Measurements from ENCODE around the gene SEPTIN3. TPM values are rescaled to one million over a fixed set of nuclear protein-coding genes. Genes with fewer than 3 reads are reported as not detected.

SEPTIN3 gene
- total RNA-seq, 2 donors from 2014 or later, result 0.46 to 2.3 TPM

DNA sequence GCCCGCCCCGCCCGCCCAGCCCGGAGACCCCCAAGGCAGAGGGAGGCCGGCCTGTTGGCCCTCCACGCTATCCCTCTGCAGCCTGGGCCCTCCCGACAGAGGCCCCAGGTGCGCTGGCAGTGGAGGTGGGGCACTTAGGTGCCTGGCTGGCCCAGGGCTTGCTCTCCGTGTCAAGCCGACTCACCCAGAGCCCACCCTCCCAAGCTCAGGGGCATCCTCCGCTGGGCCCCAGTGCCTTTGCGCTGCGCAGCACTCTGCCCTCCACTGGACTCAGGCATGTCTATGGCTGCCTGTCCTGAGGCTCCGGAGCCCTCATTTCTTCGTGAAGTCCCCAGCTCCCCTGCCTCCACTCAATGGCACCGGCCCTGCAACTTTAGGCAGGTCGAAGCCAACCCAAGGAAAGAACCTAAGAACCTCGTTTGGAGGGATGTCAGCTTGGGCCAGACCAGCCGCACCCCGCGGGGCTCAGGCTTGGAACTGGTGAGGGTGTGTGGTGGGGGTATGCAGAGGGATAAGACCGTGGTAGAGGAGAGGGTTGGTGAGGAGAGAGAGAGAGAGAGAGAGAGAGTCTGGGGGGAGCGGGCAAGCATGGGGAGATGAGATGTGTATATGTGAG is 11.2 kb upstream of the SEPTIN3 start:
- TF ChIP-seq POLR2AphosphoS5 (IDR thresholded peaks at IDR 0.05) (no peak), POLR2A (IDR thresholded peaks at IDR 0.05) (no peak)
- TF ChIP-seq, protein P1, sequence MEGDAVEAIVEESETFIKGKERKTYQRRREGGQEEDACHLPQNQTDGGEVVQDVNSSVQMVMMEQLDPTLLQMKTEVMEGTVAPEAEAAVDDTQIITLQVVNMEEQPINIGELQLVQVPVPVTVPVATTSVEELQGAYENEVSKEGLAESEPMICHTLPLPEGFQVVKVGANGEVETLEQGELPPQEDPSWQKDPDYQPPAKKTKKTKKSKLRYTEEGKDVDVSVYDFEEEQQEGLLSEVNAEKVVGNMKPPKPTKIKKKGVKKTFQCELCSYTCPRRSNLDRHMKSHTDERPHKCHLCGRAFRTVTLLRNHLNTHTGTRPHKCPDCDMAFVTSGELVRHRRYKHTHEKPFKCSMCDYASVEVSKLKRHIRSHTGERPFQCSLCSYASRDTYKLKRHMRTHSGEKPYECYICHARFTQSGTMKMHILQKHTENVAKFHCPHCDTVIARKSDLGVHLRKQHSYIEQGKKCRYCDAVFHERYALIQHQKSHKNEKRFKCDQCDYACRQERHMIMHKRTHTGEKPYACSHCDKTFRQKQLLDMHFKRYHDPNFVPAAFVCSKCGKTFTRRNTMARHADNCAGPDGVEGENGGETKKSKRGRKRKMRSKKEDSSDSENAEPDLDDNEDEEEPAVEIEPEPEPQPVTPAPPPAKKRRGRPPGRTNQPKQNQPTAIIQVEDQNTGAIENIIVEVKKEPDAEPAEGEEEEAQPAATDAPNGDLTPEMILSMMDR (IDR thresholded peaks at IDR 0.05), result peak in 1 of 4 experiments; percentile 6
- intact Hi-C loops (cut with DNase I), result no loop called here

DNA sequence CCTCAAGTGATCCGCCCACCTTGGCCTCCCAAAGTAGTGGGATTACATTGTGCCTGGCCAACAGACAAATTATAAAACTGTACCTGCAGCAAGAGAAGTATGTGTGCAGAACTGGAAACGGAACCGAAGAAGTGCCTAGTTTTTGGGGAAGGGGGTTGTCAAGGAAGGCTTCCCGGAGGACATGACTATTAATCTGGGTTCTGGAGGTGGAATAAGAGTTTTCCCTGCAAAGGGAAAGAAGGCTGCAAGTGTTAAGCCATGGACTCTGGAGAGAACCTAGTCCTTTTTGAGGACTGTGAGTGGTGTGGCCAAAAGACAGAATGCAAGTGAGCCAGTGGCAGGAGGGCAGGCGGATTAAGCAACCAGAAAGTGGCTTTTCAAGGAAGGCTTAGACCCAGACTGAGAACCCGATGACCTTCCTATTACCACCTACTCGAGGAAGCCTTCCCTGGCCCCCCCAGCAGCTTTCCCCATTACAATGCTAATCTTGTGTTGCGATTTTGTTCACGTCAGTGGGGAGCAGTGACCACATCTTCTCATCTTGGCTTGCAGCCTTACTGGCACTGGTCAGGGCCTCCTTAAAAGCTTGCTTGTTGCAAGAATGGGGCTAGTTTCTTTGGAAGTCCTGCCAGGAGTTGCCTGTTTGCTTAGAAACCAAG is 5.7 kb upstream of the SEPTIN3 start:
- 60% methylated on average over 9 of the region's 9 CpGs for WGBS
- intact Hi-C loops (cut with DNase I), result loop anchor here (10.0 kb wide), 1 partner anchor 471 kb away; the partner anchor contains the start of gene NFAM1
- no peaks in the 10 kb centered on the region for H3K9me3 ChIP-seq
- H3K27ac ChIP-seq, result no peak overlapping the region
- no peak for DNase-seq (ENCODE audit: low spot score)
- no peaks in the 10 kb centered on the region for H3K36me3 ChIP-seq
- no peaks in the 10 kb centered on the region for H3K27me3 ChIP-seq (replicated peaks; ENCODE audit: insufficient read depth)
- H3K4me3 ChIP-seq, result no peak overlapping the region
- no peaks in the 10 kb centered on the region for H3K4me1 ChIP-seq (replicated peaks)
- TF ChIP-seq POLR2AphosphoS5 (IDR thresholded peaks at IDR 0.05) (no peak), POLR2A (IDR thresholded peaks at IDR 0.05) (no peak)
- TF ChIP-seq, protein P1 (IDR thresholded peaks at IDR 0.05), result no peak

More for the DNA sequence above, 11.2 kb upstream of the SEPTIN3 start:
- no peak overlapping the region for H3K27ac ChIP-seq
- 68% methylated on average over 17 of the region's 23 CpGs for WGBS
- no peaks in the 10 kb centered on the region for H3K36me3 ChIP-seq
- no peaks in the 10 kb centered on the region for H3K4me1 ChIP-seq (replicated peaks)
- H3K27me3 ChIP-seq (replicated peaks; ENCODE audit: insufficient read depth), result no peaks in the 10 kb centered on the region
- no peaks in the 10 kb centered on the region for H3K9me3 ChIP-seq
- no peak overlapping the region for H3K4me3 ChIP-seq
- DNase-seq (ENCODE audit: low spot score), result no peak

DNA sequence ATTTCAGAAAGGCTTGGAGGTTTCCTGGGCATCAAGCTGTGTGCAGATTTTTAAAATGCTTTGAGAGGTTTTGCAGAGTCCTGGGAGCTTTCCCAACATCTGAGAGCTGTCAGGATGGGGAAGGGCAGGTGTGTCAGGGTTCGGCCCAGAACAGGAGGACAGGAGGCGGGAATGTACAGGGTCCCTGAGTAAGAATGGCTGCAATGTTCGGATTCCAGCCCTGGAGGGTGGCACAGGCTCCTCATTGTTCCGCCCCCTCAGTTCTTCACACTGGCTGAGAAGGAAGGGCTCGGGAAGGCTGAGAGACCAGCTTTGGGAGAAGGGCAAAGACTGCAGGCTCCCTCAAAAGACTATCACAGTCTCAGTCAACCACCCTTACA is 5.1 kb upstream of the SEPTIN3 start:
- Histone ChIP-seq H3K27ac (no peak overlapping the region), H3K4me3 (no peak overlapping the region), H3K9me3 (no peaks in the 10 kb centered on the region), H3K27me3 (replicated peaks; ENCODE audit: insufficient read depth) (no peaks in the 10 kb centered on the region), H3K4me1 (replicated peaks) (no peaks in the 10 kb centered on the region), H3K36me3 (no peaks in the 10 kb centered on the region)
- 45% methylated on average over 5 of the region's 5 CpGs for WGBS
- intact Hi-C loops (cut with DNase I), result loop anchor here (10.0 kb wide), 1 partner anchor 471 kb away; the partner anchor contains the start of gene NFAM1
- DNase-seq (ENCODE audit: low spot score), result no peak
- TF ChIP-seq POLR2AphosphoS5 (IDR thresholded peaks at IDR 0.05) (no peak), POLR2A (IDR thresholded peaks at IDR 0.05) (no peak)
- TF ChIP-seq, protein P1 (IDR thresholded peaks at IDR 0.05), result no peak

DNA sequence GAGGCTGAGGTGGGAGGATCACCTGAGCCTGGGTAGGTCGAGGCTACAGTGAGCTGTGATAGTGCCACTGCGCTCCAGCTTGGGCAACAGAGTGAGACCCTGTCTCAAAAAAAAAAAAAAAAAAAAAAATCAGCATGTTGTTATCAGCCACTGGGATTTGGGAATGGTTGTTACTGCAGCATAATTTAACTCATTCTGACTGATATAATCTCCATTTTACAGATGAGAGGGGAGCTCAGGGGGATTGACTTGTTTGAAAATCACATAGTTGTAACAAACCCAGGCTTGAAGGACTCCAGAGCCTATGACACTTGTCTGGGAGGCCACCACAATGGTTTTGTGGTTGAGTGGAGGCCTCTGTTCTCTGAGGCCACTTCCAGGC is 3.0 kb upstream of the SEPTIN3 start:
- intact Hi-C loops (cut with DNase I), result loop anchor here (10.0 kb wide), 1 partner anchor 469 kb away; the partner anchor contains the start of gene NFAM1
- WGBS, result 98% methylated on average over 2 of the region's 2 CpGs
- no peak for DNase-seq (ENCODE audit: low spot score)
- TF ChIP-seq POLR2AphosphoS5 (IDR thresholded peaks at IDR 0.05) (no peak), POLR2A (IDR thresholded peaks at IDR 0.05) (no peak)
- TF ChIP-seq, protein P1 (IDR thresholded peaks at IDR 0.05), result no peak
- H3K4me1 ChIP-seq (replicated peaks), result no peaks in the 10 kb centered on the region
- no peak overlapping the region for H3K4me3 ChIP-seq
- no peaks in the 10 kb centered on the region for H3K27me3 ChIP-seq (replicated peaks; ENCODE audit: insufficient read depth)
- no peaks in the 10 kb centered on the region for H3K36me3 ChIP-seq
- no peak overlapping the region for H3K27ac ChIP-seq
- no peaks in the 10 kb centered on the region for H3K9me3 ChIP-seq

Measured in prostate gland (tissue), 2 donors.